ENCODE results near the gene TEX264. TPM values are rescaled to one million over a fixed set of nuclear protein-coding genes. Genes with fewer than 3 reads are reported as not detected.

TEX264 gene
- total RNA-seq, 1 donor from 2014 or later = 0.54 TPM

DNA sequence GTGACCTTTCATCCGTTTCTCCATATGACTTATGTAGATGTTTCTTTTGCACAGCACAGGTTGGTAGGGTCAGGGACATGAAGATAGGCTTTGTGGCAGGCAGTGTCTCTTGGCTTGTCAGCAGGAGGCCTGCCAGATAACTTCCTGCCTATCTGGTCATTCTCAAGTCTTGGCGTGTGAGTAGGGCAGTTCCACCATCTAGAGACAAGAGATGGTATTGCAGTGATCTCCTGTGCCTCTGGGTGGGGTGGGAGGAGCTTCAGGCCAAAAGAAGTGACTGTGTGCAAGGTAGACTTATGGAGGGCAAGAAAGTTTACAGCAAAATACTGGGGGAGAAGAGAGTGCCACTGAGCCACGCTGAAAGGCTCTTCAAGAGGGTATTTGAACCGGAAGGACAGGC lies 11.0 kb downstream of the TEX264 start:
- Mint-ChIP-seq H3K4me3 (no peak overlapping the region), H3K9me3 (no peaks in the 10 kb centered on the region), H3K36me3 (peaks cover 5% of the 10 kb centered on the region), H3K27ac (peak overlapping the region; percentile 14), H3K27me3 (ENCODE audit: insufficient read depth, low read depth) (peaks cover 3% of the 10 kb centered on the region), H3K4me1 (peaks cover 15% of the 10 kb centered on the region)
- TF ChIP-seq EZH2 (IDR thresholded peaks at IDR 0.05) (no peak), EZH2phosphoT487 (IDR thresholded peaks at IDR 0.05) (no peak)
- TF ChIP-seq, protein P1, sequence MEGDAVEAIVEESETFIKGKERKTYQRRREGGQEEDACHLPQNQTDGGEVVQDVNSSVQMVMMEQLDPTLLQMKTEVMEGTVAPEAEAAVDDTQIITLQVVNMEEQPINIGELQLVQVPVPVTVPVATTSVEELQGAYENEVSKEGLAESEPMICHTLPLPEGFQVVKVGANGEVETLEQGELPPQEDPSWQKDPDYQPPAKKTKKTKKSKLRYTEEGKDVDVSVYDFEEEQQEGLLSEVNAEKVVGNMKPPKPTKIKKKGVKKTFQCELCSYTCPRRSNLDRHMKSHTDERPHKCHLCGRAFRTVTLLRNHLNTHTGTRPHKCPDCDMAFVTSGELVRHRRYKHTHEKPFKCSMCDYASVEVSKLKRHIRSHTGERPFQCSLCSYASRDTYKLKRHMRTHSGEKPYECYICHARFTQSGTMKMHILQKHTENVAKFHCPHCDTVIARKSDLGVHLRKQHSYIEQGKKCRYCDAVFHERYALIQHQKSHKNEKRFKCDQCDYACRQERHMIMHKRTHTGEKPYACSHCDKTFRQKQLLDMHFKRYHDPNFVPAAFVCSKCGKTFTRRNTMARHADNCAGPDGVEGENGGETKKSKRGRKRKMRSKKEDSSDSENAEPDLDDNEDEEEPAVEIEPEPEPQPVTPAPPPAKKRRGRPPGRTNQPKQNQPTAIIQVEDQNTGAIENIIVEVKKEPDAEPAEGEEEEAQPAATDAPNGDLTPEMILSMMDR (IDR thresholded peaks at IDR 0.05) = peak; percentile 73
- Histone ChIP-seq H2AFZ (replicated peaks) (peak overlapping the region; percentile 20), H4K20me1 (ENCODE audit: low read depth) (no peaks in the 10 kb centered on the region), H3K27ac (no peak overlapping the region), H3K79me2 (ENCODE audit: low read depth) (no peaks in the 10 kb centered on the region), H3K9ac (no peak overlapping the region), H3K4me1 (no peaks in the 10 kb centered on the region), H3K36me3 (no peaks in the 10 kb centered on the region), H3F3A (ENCODE audit: low read depth) (no peaks in the 10 kb centered on the region), H3K4me2 (no peak overlapping the region), H3K9me3 (ENCODE audit: low read depth) (no peaks in the 10 kb centered on the region), H3K4me3 (no peak overlapping the region), H3K27me3 (no peaks in the 10 kb centered on the region)
- DNase-seq (ENCODE audit: low spot score) = peak; percentile 85

DNA sequence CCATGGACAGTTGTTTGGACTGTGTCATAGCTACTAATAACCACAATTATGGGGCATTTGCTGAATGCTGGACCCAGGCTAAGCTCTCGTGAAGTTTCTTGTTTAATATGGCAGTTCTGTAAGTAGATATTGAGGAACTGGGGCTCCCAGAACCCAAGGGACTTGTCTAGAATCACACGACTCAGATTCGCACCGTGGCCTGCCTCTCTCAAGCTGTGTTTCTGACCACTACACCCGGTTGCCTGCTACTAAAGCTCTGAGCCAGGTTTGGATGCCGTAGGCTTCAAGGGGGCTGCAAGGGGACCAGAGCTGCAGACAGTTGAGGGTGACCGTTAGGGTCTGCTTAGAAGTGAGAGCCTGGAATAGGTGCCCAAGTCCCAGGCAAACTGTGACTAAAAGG lies 11.5 kb downstream of the TEX264 start:
- Histone ChIP-seq H3K9ac (no peak overlapping the region), H3K4me1 (no peaks in the 10 kb centered on the region), H3K4me2 (no peak overlapping the region), H3K79me2 (ENCODE audit: low read depth) (no peaks in the 10 kb centered on the region), H3K27ac (no peak overlapping the region), H2AFZ (replicated peaks) (peak overlapping the region; percentile 20), H3K27me3 (no peaks in the 10 kb centered on the region), H3K4me3 (no peak overlapping the region), H3K36me3 (no peaks in the 10 kb centered on the region), H3K9me3 (ENCODE audit: low read depth) (no peaks in the 10 kb centered on the region), H4K20me1 (ENCODE audit: low read depth) (no peaks in the 10 kb centered on the region), H3F3A (ENCODE audit: low read depth) (no peaks in the 10 kb centered on the region)
- H3K27ac Mint-ChIP-seq = no peak overlapping the region
- DNase-seq (ENCODE audit: low spot score) = no peak
- TF ChIP-seq EZH2 (IDR thresholded peaks at IDR 0.05) (no peak), EZH2phosphoT487 (IDR thresholded peaks at IDR 0.05) (no peak)
- TF ChIP-seq, protein P1 (IDR thresholded peaks at IDR 0.05) = no peak
- H3K4me1 Mint-ChIP-seq = peaks cover 18% of the 10 kb centered on the region
- no peaks in the 10 kb centered on the region for H3K9me3 Mint-ChIP-seq
- H3K4me3 Mint-ChIP-seq = no peak overlapping the region
- peaks cover 5% of the 10 kb centered on the region for H3K36me3 Mint-ChIP-seq
- peaks cover 3% of the 10 kb centered on the region for H3K27me3 Mint-ChIP-seq (ENCODE audit: insufficient read depth, low read depth)

DNA sequence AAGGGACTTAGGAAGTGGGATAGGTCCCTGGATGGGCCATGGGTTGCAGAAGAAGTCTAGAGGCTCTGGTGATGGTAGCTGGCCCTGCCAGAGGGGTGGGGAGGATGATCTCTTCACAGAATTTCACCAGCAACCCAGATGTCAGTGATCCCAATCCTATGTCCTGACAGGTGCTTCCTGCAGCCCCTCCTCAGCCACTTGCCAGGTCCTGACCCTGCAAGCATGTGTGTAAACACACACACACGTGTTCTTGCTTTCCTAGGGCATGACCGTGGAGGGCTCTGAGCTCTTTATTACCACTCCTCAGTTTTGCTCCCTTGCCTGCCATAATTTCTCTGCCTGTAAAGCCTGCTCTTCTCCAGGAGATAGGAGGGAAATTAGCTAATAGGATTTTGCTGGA lies 12.5 kb downstream of the TEX264 start:
- H3K4me2 ChIP-seq = no peak overlapping the region
- peaks cover 5% of the 10 kb centered on the region for H3K36me3 Mint-ChIP-seq
- H3K9me3 ChIP-seq (ENCODE audit: low read depth) = no peaks in the 10 kb centered on the region
- no peaks in the 10 kb centered on the region for H3F3A ChIP-seq (ENCODE audit: low read depth)
- H3K27me3 Mint-ChIP-seq (ENCODE audit: insufficient read depth, low read depth) = peaks cover 3% of the 10 kb centered on the region
- H4K20me1 ChIP-seq (ENCODE audit: low read depth) = no peaks in the 10 kb centered on the region
- no peak overlapping the region for H3K4me3 ChIP-seq
- H3K27me3 ChIP-seq = no peaks in the 10 kb centered on the region
- TF ChIP-seq, protein P1 (IDR thresholded peaks at IDR 0.05) = no peak
- no peak for TF ChIP-seq EZH2 (IDR thresholded peaks at IDR 0.05)
- TF ChIP-seq EZH2phosphoT487 (IDR thresholded peaks at IDR 0.05) = no peak
- no peak overlapping the region for H3K4me3 Mint-ChIP-seq
- no peak overlapping the region for H2AFZ ChIP-seq (replicated peaks)
- no peak for DNase-seq (ENCODE audit: low spot score)
- no peaks in the 10 kb centered on the region for H3K4me1 ChIP-seq
- no peak overlapping the region for H3K27ac ChIP-seq
- H3K9me3 Mint-ChIP-seq = no peaks in the 10 kb centered on the region
- no peak overlapping the region for H3K27ac Mint-ChIP-seq
- H3K36me3 ChIP-seq = no peaks in the 10 kb centered on the region
- no peaks in the 10 kb centered on the region for H3K79me2 ChIP-seq (ENCODE audit: low read depth)
- H3K9ac ChIP-seq = no peak overlapping the region
- H3K4me1 Mint-ChIP-seq = peaks cover 20% of the 10 kb centered on the region

All from neural progenitor cell (in vitro differentiated cells).